Activated T-cell treated with anti-CD3 and anti-CD28 coated beads, Interleukin-2, amount 50 U/mL, for 24 hours (primary cell): ENCODE measurements around the gene SPAG5.
"Not testable (repeated sequence)": the region's sequence is repeated elsewhere in the genome, so short reads cannot be mapped to it uniquely, and the experiment has no call there.

Experiments
- DNase-seq: peaks from one replicate; pipeline ENCODE4 v3.0.0-alpha.2; 2020
- H3K27ac Mint-ChIP-seq: 2 replicates; pipeline ENCODE4 v1.8.0; 2020; ENCODE audit warnings: mild to moderate bottlenecking, mixed read lengths
- H3K27me3 Mint-ChIP-seq: 2 replicates; pipeline ENCODE4 v1.8.0; 2020; ENCODE audit warnings: mixed read lengths
- H3K36me3 Mint-ChIP-seq: 2 replicates; pipeline ENCODE4 v1.8.0; 2020; ENCODE audit warnings: low read depth, mixed read lengths
- H3K4me1 Mint-ChIP-seq: 2 replicates; pipeline ENCODE4 v1.8.0; 2020; ENCODE audit warnings: low read depth, mixed read lengths
- H3K4me3 Mint-ChIP-seq: 2 replicates; pipeline ENCODE4 v1.8.0; 2020; ENCODE audit warnings: mild to moderate bottlenecking, moderate library complexity, mixed read lengths
- H3K9me3 Mint-ChIP-seq: 2 replicates; pipeline ENCODE4 v1.8.0; 2020; ENCODE audit warnings: mixed read lengths

Gene SPAG5

DNA sequence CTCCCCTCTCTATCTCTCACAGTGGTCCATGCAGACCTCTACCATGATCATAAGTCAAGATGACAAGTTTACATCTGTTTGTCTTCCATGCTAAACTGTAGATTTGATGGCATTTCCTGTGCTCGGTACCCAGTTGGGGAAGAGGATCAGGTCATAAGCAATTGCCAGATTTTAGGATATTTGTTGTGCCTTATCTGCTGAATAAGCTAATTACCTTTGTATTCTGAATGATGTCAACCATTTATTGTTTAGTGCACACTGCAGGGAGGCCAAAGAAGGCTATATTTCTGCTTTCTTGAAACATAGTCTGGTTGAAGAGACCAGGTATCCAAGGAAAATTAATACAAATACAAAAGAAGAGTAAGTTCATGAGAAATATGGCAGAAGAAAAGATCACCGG, 16.3 kb downstream of the SPAG5 start:
- no peak overlapping the region for H3K27ac Mint-ChIP-seq
- no peaks in the 10 kb centered on the region for H3K9me3 Mint-ChIP-seq
- peaks cover 16% of the 10 kb centered on the region for H3K4me1 Mint-ChIP-seq
- DNase-seq, result no peak
- H3K4me3 Mint-ChIP-seq, result no peak overlapping the region
- H3K36me3 Mint-ChIP-seq, result peaks cover 33% of the 10 kb centered on the region
- H3K27me3 Mint-ChIP-seq, result no peaks in the 10 kb centered on the region

DNA sequence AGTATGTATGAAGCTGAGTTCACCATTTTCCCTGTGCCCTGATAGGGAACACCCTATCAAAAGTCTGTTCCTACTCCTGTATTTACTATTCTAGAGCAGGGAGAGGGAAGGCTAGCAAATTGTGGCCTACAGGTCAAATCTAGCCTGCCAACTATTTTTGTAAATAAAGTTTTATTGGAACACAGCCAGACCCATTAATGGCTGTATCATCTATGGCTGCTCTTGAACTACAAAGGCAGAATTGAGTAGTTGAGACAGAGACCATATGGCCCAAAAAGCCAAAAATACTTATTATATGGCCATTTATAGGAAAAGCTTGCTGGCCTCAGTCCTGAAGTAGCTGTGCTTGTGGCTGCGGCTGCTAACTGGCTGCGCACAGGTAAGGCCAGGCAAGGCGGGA, 17.9 kb downstream of the SPAG5 start:
- H3K9me3 Mint-ChIP-seq, result no peaks in the 10 kb centered on the region
- H3K4me3 Mint-ChIP-seq, result no peak overlapping the region
- no peaks in the 10 kb centered on the region for H3K27me3 Mint-ChIP-seq
- no peak for DNase-seq
- H3K4me1 Mint-ChIP-seq, result peaks cover 28% of the 10 kb centered on the region
- peaks cover 47% of the 10 kb centered on the region for H3K36me3 Mint-ChIP-seq
- no peak overlapping the region for H3K27ac Mint-ChIP-seq

DNA sequence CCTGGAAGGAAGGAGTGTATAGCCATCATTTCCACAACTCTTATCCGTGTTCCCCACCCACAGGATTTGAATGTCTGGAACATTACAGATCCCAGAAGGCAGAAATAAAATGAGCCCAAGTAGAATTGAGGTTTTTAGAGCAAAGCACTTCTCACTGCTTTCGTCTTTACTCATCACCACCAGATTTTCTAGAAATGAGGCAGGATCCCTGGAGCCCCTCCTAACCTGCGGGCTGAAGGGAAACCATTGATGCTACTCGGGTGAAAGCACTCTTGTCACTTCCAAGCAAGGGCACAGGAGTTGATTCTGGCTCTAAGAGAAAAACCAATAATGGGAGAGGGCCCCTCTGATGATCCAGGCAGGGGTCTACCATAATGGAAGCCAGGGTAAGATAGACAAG, 19.3 kb downstream of the SPAG5 start:
- Mint-ChIP-seq H3K4me3 (no peak overlapping the region), H3K27me3 (no peaks in the 10 kb centered on the region), H3K36me3 (peaks cover 53% of the 10 kb centered on the region), H3K27ac (peak overlapping the region; percentile 83), H3K4me1 (peaks cover 31% of the 10 kb centered on the region), H3K9me3 (no peaks in the 10 kb centered on the region)
- DNase-seq, result no peak

DNA sequence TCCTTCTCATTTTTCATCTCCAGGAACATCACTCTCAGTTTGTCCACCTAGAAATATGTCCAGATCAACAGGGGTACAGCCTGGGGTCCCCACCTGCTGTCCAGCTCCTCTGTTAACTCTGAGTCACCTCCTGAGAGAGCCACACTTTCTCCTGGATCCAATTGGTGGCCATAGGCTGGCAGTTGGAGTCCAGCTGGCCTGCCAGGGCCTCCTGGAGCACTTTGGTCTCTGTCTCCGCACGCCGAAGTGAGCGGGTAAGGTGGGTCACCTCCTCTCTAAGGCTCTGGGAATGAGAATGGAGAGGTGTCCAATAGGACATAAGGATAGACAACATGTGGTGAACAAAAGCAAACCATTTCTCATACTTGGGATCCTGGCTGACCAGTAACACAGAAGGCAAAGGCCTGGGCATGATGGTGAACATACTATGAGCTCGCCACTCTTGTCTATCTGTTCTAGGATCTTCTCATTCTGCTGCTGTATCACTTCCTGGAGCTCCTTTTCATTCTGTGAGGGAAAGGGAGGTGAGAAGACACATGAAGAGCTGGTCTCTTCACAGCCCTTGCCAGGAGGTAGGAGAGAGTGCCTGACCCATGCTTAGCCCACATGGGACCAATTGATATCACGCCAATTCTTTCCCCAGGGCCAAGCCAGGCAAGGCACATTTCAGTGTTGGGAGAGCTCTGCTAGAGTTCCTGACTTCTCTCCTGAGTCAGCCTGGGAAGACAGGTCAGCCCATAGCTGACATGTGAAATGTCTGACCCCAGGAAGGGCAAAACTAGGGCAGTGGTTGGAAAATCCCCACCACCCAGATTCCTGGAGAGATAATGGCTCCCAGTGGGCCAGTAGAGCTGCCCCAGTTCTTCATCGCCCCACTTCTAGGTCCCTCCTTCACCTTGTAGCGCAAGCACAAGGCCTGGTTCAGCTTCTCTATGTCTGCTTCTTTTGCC, 20.3 kb downstream of the SPAG5 start:
- Mint-ChIP-seq H3K4me3 (peak overlapping the region; percentile 9), H3K9me3 (no peaks in the 10 kb centered on the region), H3K27ac (peak overlapping the region; percentile 83), H3K36me3 (peaks cover 63% of the 10 kb centered on the region), H3K4me1 (peaks cover 31% of the 10 kb centered on the region), H3K27me3 (no peaks in the 10 kb centered on the region)
- no peak for DNase-seq

DNA sequence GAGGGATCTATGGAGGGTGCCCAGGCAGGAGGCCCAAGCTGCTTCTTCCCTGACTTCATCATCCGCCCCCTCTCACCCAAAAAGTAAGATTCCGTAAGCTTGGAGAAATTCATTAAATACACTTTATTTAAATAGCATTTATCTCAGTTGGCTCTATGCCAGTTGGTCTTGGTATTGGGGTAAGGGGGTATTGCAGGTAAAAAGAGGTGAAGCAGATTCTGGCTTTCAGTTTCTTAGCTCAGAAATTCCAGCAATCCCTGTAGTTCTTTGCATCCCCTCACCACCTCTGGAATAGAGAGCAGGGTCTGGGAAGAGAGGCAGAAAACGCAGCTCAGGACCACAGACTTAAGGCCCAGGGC, 21.4 kb downstream of the SPAG5 start:
- no peaks in the 10 kb centered on the region for H3K9me3 Mint-ChIP-seq
- H3K27me3 Mint-ChIP-seq, result no peaks in the 10 kb centered on the region
- no peak for DNase-seq
- H3K27ac Mint-ChIP-seq, result no peak overlapping the region
- no peak overlapping the region for H3K4me3 Mint-ChIP-seq
- H3K4me1 Mint-ChIP-seq, result peaks cover 36% of the 10 kb centered on the region
- H3K36me3 Mint-ChIP-seq, result peaks cover 66% of the 10 kb centered on the region

DNA sequence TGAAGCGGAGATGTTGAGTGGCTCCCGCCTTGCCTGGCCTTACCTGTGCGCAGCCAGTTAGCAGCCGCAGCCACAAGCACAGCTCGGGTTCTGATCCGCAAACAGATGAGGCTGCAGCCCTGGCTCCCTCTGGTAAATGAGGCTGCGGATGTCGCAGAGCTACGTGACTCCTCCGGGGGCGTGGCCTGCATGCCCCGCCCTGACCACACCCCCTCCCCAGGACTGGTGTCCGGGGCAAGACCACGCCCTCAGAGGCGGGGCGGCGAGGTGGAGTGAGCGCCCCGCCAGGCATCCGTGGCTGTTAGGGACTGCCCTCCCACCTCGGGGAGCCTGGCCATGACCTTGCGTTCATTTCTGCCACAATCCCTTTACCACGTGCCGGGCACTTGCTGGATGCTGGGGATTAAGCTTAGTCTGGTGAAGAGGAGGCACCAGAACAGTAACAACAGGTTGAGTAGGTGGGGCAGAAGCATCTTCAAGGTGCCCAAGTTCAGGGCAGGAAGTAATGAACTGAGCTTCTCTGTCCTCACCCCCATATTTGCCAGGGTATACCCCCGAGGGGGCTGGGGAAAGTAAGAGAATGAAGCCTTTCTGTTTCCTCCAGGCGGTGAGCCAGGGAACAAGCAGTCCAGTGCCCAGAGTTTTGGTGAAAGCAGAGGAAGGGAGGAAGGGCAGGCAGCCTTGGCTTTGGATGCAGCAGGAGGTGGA, 21.9 kb downstream of the SPAG5 start, which contains the start of gene ALDOC:
TSS of gene ALDOC (minus strand) at position 138 of the 708 bp plus-strand sequence. CDS start 1,363 bp downstream, outside the sequence.
- H3K27ac Mint-ChIP-seq, result peak within 1 kb of the TSS; percentile 93
- DNase-seq, result peak; percentile 99
- H3K36me3 Mint-ChIP-seq, result peaks cover 66% of the 10 kb centered on the region
- no peaks in the 10 kb centered on the region for H3K9me3 Mint-ChIP-seq
- peaks cover 42% of the 10 kb centered on the region for H3K4me1 Mint-ChIP-seq
- no peaks in the 10 kb centered on the region for H3K27me3 Mint-ChIP-seq
- peak within 1 kb of the TSS; percentile 78 for H3K4me3 Mint-ChIP-seq

DNA sequence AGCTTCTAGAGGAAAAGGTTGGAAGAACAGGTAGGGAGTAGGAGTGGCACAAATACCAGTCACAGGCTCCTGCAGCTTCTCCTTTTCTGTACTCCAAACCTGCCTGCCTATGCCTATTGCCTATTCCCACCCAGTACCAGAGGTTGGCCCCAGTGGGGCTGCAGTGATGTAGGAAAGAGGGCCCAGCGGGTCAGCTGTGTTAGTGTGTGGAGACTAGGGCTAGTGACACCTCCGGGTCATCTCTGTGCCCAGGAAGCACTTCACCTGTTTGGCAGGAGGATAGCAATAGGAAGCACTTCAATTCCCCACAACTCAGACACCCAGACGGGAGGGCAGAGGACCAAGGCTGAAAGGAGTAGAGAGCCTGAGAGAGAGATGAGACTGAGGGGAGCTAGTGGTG, 22.8 kb downstream of the SPAG5 start:
- Mint-ChIP-seq H3K27ac (peak overlapping the region; percentile 60), H3K4me1 (peaks cover 46% of the 10 kb centered on the region), H3K4me3 (peak overlapping the region; percentile 78), H3K36me3 (peaks cover 71% of the 10 kb centered on the region)
- not testable (repeated sequence) for H3K9me3 Mint-ChIP-seq, DNase-seq, H3K27me3 Mint-ChIP-seq

DNA sequence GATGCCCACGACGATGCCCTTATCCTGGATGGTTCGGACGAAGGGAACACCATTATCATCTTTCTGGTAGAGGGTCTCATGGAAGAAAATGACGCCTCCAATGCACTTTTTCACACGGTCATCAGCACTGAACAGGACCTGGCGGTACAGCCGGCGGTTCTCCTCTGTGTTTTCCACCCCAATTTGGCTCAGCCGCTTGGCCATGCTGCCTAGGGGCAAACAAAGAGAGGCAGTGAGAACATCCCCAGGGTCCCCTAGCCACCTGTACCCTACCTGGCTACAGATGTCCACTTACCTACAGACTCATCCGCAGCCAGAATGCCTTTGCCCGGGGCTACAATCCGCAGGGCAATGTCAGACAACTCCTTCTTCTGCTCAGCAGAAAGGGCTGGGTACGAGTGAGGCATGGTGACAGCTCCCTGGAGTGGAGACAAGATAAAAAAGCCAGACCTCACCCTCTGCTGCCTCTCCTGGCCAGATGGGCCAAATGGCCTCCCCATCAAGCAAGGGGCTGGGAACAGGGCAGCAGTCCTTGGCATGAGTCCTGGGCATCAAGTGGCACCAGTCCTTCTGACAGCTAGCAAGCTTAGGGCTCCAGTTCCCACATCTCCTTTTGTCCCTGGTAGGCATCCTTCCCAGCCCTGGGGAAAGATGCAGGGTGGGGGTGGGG, 23.6 kb downstream of the SPAG5 start:
- no peak overlapping the region for H3K4me3 Mint-ChIP-seq
- peaks cover 71% of the 10 kb centered on the region for H3K36me3 Mint-ChIP-seq
- no peak for DNase-seq
- H3K9me3 Mint-ChIP-seq, result no peaks in the 10 kb centered on the region
- H3K4me1 Mint-ChIP-seq, result peaks cover 44% of the 10 kb centered on the region
- H3K27me3 Mint-ChIP-seq, result no peaks in the 10 kb centered on the region
- no peak overlapping the region for H3K27ac Mint-ChIP-seq

DNA sequence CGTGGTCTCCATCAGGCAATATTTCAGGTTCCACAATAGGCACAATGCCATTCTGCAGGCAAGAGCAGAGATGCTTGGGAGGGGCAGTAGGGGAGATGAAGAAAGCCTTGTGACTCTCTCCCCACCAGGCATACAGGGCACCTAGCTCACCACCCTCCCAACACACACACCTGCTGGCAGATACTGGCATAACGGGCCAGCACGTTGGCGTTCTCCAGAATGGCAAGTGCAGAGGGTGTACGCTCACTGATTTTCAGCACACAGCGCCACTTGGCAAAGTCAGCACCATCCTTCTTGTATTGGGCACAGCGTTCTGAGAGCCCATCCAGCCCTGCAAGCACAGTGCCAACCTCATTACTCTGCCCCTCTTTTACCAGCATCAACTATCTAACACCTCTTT, 24.3 kb downstream of the SPAG5 start:
- Mint-ChIP-seq H3K4me1 (peaks cover 43% of the 10 kb centered on the region), H3K27me3 (no peaks in the 10 kb centered on the region), H3K27ac (no peak overlapping the region), H3K9me3 (no peaks in the 10 kb centered on the region), H3K4me3 (no peak overlapping the region), H3K36me3 (peaks cover 70% of the 10 kb centered on the region)
- DNase-seq, result no peak

DNA sequence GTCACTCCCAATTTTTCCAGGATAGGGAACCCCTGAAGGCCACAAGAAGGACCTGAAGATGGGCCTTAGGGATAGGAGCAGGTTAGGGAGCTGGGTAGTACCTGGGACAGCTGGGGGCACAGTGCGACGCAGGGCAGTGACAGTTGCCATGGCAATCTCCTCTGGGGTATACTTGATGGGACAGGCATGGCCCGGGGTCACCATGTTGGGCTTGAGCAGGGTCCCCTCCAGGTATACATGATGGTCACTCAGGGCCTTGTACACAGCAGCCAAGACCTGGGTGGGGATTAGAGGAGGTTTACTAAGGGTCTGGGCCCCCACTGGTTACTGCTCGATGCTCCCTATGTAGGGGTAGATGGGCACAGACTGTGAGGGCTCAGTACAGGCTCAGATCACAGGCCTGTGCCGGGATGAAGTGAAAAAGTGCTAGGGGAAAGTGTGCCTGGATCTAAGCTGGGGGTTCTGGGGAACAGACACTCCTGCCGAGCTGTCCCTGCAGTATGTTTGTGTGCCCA, 24.8 kb downstream of the SPAG5 start:
- no peak overlapping the region for H3K27ac Mint-ChIP-seq
- no peaks in the 10 kb centered on the region for H3K9me3 Mint-ChIP-seq
- no peak overlapping the region for H3K4me3 Mint-ChIP-seq
- peaks cover 43% of the 10 kb centered on the region for H3K4me1 Mint-ChIP-seq
- no peaks in the 10 kb centered on the region for H3K27me3 Mint-ChIP-seq
- peaks cover 69% of the 10 kb centered on the region for H3K36me3 Mint-ChIP-seq
- DNase-seq, result no peak

DNA sequence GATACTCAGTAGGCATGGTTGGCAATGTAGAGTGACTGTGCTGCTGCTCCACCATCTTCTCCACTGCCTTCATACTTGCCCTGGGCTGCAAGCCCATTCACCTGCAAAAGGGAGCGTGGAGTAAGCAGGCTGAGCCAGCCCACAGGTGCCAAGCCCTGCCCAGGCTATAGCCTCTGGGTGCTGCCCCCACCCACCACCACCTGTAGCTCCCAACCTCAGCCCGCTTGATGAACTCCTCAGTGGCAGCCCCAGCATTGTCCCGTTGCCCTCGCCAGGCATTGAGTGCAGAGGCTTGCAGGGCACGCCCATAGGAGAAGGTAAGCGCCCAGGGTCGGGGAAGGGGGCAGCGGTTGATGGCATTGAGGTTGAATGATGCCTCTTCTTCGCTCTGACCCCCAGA, 25.3 kb downstream of the SPAG5 start:
- Mint-ChIP-seq H3K27ac (no peak overlapping the region), H3K4me1 (peaks cover 45% of the 10 kb centered on the region), H3K4me3 (no peak overlapping the region), H3K27me3 (no peaks in the 10 kb centered on the region), H3K9me3 (no peaks in the 10 kb centered on the region), H3K36me3 (peaks cover 68% of the 10 kb centered on the region)
- DNase-seq, result no peak

DNA sequence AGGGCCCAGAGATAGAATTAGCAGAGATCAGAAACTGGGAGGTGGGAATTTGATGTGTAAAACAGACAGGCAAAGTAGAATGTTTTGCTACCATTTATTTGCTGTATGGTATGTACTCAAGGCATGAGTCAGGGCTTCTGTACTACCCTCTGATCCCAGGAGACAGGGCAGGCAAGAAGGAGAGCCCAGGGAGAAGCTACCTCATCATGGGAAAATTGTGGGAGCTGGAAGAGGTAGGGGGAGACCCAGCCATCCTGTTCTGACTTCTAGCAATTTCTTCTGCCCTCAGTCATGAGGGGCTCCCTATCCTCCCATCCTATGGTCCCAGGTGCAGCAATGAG, 25.8 kb downstream of the SPAG5 start:
- H3K4me3 Mint-ChIP-seq, result no peak overlapping the region
- no peaks in the 10 kb centered on the region for H3K27me3 Mint-ChIP-seq
- H3K4me1 Mint-ChIP-seq, result peaks cover 49% of the 10 kb centered on the region
- no peak for DNase-seq
- H3K27ac Mint-ChIP-seq, result peak overlapping the region; percentile 0
- H3K36me3 Mint-ChIP-seq, result peaks cover 67% of the 10 kb centered on the region
- no peaks in the 10 kb centered on the region for H3K9me3 Mint-ChIP-seq

DNA sequence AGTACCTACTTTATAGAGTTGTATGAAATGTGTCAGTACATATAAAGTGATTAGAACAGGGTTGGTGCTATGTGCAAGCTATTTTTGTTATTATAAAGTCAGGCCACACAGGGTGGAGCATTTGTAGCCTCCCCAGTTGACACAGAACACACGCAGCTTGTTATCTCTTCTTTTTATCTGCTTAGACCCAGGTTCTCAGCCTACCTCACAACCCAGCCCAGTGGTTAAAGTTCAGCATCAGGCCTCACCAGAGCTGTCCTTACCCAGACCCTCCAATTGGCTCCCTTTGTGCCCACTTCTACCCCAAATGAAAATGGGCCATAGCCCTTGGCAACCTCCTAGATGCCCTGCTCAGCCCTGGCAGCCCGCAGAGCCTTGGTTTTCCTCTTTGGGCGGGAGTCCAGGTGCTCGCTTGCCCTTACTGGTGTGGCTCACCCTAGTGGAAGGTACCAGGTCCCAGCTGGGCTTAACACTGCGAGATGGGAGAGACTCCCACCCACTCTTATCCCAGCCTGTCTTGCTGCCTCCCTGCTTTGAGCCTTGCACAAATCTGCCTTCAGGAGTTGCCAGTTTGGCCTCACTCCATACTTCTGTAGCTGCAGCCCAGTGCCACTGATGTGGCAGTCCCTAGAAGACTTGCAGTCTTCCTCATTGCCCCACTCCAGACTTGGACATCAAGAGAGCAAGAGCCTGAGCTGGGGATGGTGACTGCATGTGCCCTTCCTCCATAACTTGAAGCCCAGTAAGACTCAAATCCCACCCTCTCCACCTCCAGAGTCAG, 26.4 kb downstream of the SPAG5 start:
- no peaks in the 10 kb centered on the region for H3K27me3 Mint-ChIP-seq
- DNase-seq, result no peak
- peak overlapping the region; percentile 97 for H3K27ac Mint-ChIP-seq
- peak overlapping the region; percentile 95 for H3K4me3 Mint-ChIP-seq
- H3K4me1 Mint-ChIP-seq, result peaks cover 54% of the 10 kb centered on the region
- H3K36me3 Mint-ChIP-seq, result peaks cover 66% of the 10 kb centered on the region
- H3K9me3 Mint-ChIP-seq, result no peaks in the 10 kb centered on the region
